SK-N-SH (cell line): ENCODE measurements around the gene ZSCAN12. TPM values are rescaled to one million over a fixed set of nuclear protein-coding genes. Genes with fewer than 3 reads are reported as not detected.

Experiments
- CTCF ChIA-PET: fragments of 300-600, 350-600 bp; formaldehyde crosslinking; extraction: SDS; loops from one replicate; lab custom pipeline; 2021; lab: Yijun Ruan, JAX
- POLR2A ChIA-PET: fragments of 350-600 bp; sonication (Branson Sonifier 250); formaldehyde crosslinking; extraction: SDS; loops from one replicate; lab custom pipeline; 2020; ENCODE audit warnings: antibody characterized with exemption, inconsistent platforms; lab: Yijun Ruan, JAX
- DNase-seq: peaks from one replicate; pipeline ENCODE4 v3.0.0; 2012
- H2AFZ ChIP-seq: fragments of 200-600 bp; sonication (generic); 2 replicates; pipeline ENCODE4 v1.8.1; 2016; ENCODE audit warnings: antibody characterized with exemption, mild to moderate bottlenecking, low read depth
- H3F3A ChIP-seq: fragments of 200-600 bp; sonication (generic); replicated peaks from 2 replicates; pipeline ENCODE3; 2016; ENCODE audit warnings: antibody characterized with exemption, mild to moderate bottlenecking; ENCODE audit not compliant: insufficient read depth
- H3K27ac ChIP-seq, 2 experiments: fragments of 200-500 bp in 1 of 2; fragments of 200-600 bp in 1 of 2; sonication (Bioruptor generic) in 1 of 2; sonication (generic), shearing (Covaris generic) in 1 of 2; 2 replicates each; pipeline versions ENCODE4 v1.5.1 to v1.6.1; 2014 to 2016; ENCODE audit warnings: low read depth in 2 of 2, inconsistent platforms in 1 of 2, low read length in 1 of 2, mild to moderate bottlenecking in 1 of 2, mixed read lengths in 1 of 2
- H3K27me3 ChIP-seq: fragments of 200-600 bp; sonication (generic), shearing (Covaris generic); 2 replicates; pipeline ENCODE4 v1.6.1; 2016; ENCODE audit warnings: mixed run types; ENCODE audit not compliant: insufficient read depth
- H3K36me3 ChIP-seq, 2 experiments: fragments of 200-500 bp in 1 of 2; fragments of 200-600 bp in 1 of 2; sonication (Bioruptor generic) in 1 of 2; sonication (generic) in 1 of 2; replicated peaks in 1 of 2; 2 replicates each; pipeline versions ENCODE3 to v1.5.1; 2014 to 2016; ENCODE audit warnings: low read length in 1 of 2, mild to moderate bottlenecking in 1 of 2; ENCODE audit not compliant: insufficient read depth in 2 of 2, control insufficient read depth in 1 of 2
- H3K4me1 ChIP-seq, 2 experiments: fragments of 200-500 bp in 1 of 2; fragments of 200-600 bp in 1 of 2; sonication (Bioruptor generic) in 1 of 2; sonication (generic), shearing (Covaris generic) in 1 of 2; 2 replicates each; pipeline versions ENCODE4 v1.5.1 to v1.6.1; 2014 to 2016; ENCODE audit warnings: low read depth in 1 of 2, low read length in 1 of 2, mixed run types in 1 of 2; ENCODE audit not compliant: insufficient read depth in 2 of 2, control insufficient read depth in 1 of 2
- H3K4me2 ChIP-seq: fragments of 200-600 bp; sonication (generic), shearing (Covaris generic); 2 replicates; pipeline ENCODE4 v1.6.1; 2017; ENCODE audit warnings: mixed run types
- H3K4me3 ChIP-seq, 2 experiments: fragments of 200-500 bp in 1 of 2; fragments of 200-600 bp in 1 of 2; sonication (Bioruptor generic) in 1 of 2; sonication (generic), shearing (Covaris generic) in 1 of 2; 2 replicates each; pipeline versions ENCODE4 v1.5.1 to v1.8.1; 2014 to 2016; ENCODE audit warnings: low read depth in 2 of 2, inconsistent platforms in 1 of 2, low read length in 1 of 2, mild to moderate bottlenecking in 1 of 2, mixed read lengths in 1 of 2, moderate library complexity in 1 of 2
- H3K79me2 ChIP-seq: fragments of 200-600 bp; sonication (generic); 2 replicates; pipeline ENCODE4 v1.8.1; 2017; ENCODE audit warnings: mild to moderate bottlenecking; ENCODE audit not compliant: insufficient read depth
- H3K9ac ChIP-seq: fragments of 200-600 bp; sonication (generic); 2 replicates; pipeline ENCODE4 v1.6.1; 2017; ENCODE audit warnings: mixed run types
- H3K9me2 ChIP-seq: fragments of 200-600 bp; sonication (generic); 2 replicates; pipeline ENCODE4 v1.6.1; 2017; ENCODE audit warnings: mixed run types
- H3K9me3 ChIP-seq: fragments of 200-600 bp; sonication (generic); 2 replicates; pipeline ENCODE4 v1.6.1; 2017; ENCODE audit warnings: mixed run types, mild to moderate bottlenecking, moderate library complexity
- H4K20me1 ChIP-seq: fragments of 200-600 bp; sonication (generic); 2 replicates; pipeline ENCODE4 v1.6.1; 2017; ENCODE audit warnings: mild to moderate bottlenecking, mixed run types; ENCODE audit not compliant: insufficient read depth
- ELF1 ChIP-seq: IDR thresholded peaks from 2 replicates; pipeline ENCODE4 v1.4.0; 2012
- EP300 ChIP-seq, 2 experiments: IDR thresholded peaks; 2 replicates each; pipeline versions ENCODE4 v1.4.0 to v1.6.1; 2012; ENCODE audit warnings: borderline replicate concordance in 1 of 2, low read depth in 1 of 2, low read length in 1 of 2
- EZH2phosphoT487 ChIP-seq: fragments of 200-600 bp; sonication (generic); IDR thresholded peaks from 2 replicates; pipeline ENCODE4 v1.6.1; 2017; ENCODE audit warnings: low read depth, mixed run types, mild to moderate bottlenecking, antibody characterized with exemption, moderate library complexity, borderline replicate concordance
- FOSL2 ChIP-seq: IDR thresholded peaks from 2 replicates; pipeline ENCODE4 v1.4.0; 2012; ENCODE audit warnings: low read depth, mild to moderate bottlenecking, moderate library complexity, borderline replicate concordance
- GATA2 ChIP-seq: sonication (generic); formaldehyde crosslinking; IDR thresholded peaks from 2 replicates; pipeline ENCODE4 v1.5.0; 2020; ENCODE audit warnings: mild to moderate bottlenecking, missing genetic modification reagents
- JUND ChIP-seq: IDR thresholded peaks from 2 replicates; pipeline ENCODE4 v1.4.0; 2012
- MXI1 ChIP-seq: IDR thresholded peaks from 2 replicates; pipeline ENCODE4 v1.6.1; 2012; ENCODE audit warnings: mild to moderate bottlenecking, low read depth, low read length, improper control_type of control experiment
- NFIC ChIP-seq: IDR thresholded peaks from 2 replicates; pipeline ENCODE4 v1.4.0; 2012; ENCODE audit warnings: borderline replicate concordance
- RXRA ChIP-seq: IDR thresholded peaks from 2 replicates; pipeline ENCODE4 v1.4.0; 2012; ENCODE audit warnings: low read depth, mild to moderate bottlenecking, borderline replicate concordance
- YY1 ChIP-seq: IDR thresholded peaks from 2 replicates; pipeline ENCODE4 v1.4.0; 2012; ENCODE audit warnings: low read depth, mild to moderate bottlenecking
- WGBS: methylation state at CpG from one replicate; pipeline ENCODE4 v1.1.6; 2017; ENCODE audit warnings: low lambda C conversion rate; 5-methylcytosine and 5-hydroxymethylcytosine counted together
- polyA plus RNA-seq, 3 experiments: library from polyadenylated mRNA; depleted of rRNA; stranded (reverse); fragments of >200 nt; gene quantifications; 2 replicates each; pipeline ENCODE4 v1.2.3, GENCODE V29; 2012
- TF ChIP-seq, protein P1 (sequence below): IDR thresholded peaks from 2 replicates; pipeline ENCODE4 v1.6.1; 2012; ENCODE audit warnings: mild to moderate bottlenecking, low read depth, low read length, moderate library complexity
- TF ChIP-seq, protein P2 (sequence below): IDR thresholded peaks from 2 replicates; pipeline ENCODE4 v1.4.0; 2012; ENCODE audit warnings: low read depth, borderline replicate concordance
- TF ChIP-seq, protein P3 (sequence below): IDR thresholded peaks from 2 replicates; pipeline ENCODE4; 2012
- TF ChIP-seq, protein P4 (sequence below): IDR thresholded peaks from 2 replicates; pipeline ENCODE4 v1.4.0; 2012; ENCODE audit warnings: low read depth, borderline replicate concordance

The ZSCAN12 gene
- polyA plus RNA-seq, 1 of the 3 experiments (the other 2 are of a cell fraction) = 1.6 TPM

DNA sequence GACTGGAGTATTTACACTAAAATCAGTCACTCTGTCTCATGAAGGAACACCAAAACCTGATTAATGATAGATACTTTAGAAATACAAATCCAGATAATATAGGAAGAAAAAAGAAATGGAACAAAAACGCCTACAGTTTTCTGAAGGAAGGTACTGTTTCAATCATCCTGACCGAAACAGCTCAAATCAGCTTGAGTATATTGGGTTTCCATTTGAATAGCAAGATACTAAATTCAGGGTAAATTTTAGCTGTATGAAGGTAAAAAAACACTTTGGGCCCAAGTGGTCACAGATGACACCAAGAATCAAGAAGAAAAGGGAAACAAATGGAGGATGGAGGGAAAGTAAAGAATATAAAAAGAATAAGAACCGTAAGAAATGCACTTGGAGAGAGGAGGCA lies 36.9 kb upstream of the ZSCAN12 start:
- no peak overlapping the region for H3K4me2 ChIP-seq
- peaks cover 15 to 37% of the 10 kb centered on the region in 2 experiments for H3K36me3 ChIP-seq
- no peaks in the 10 kb centered on the region for H3K9me2 ChIP-seq
- H3K4me1 ChIP-seq = no peaks in the 10 kb centered on the region
- H3K27ac ChIP-seq = no peak overlapping the region
- DNase-seq = no peak
- H3K27me3 ChIP-seq = no peaks in the 10 kb centered on the region
- CTCF ChIA-PET = interaction anchor here (0.9 kb wide), 1 partner anchor 493 kb away, joined by 3 read pairs; no protein-coding TSS in a partner anchor
- H3K79me2 ChIP-seq = no peaks in the 10 kb centered on the region; the same call in 1 of the 2 replicates
- peaks cover 1% of the 10 kb centered on the region for H3F3A ChIP-seq
- H2AFZ ChIP-seq = no peak overlapping the region
- WGBS = 86% methylated on average over 3 of the region's 3 CpGs
- no peak overlapping the region for H3K4me3 ChIP-seq
- no peak overlapping the region for H3K9ac ChIP-seq
- TF ChIP-seq GATA2 (CRISPR knock-in tag) = no peak
- TF ChIP-seq EP300 (IDR thresholded peaks at IDR 0.05; ENCODE audit: borderline replicate concordance in 1 of 2, low read depth in 1 of 2, low read length in 1 of 2) = no peak
- TF ChIP-seq EZH2phosphoT487 = no peak
- TF ChIP-seq, protein P1, sequence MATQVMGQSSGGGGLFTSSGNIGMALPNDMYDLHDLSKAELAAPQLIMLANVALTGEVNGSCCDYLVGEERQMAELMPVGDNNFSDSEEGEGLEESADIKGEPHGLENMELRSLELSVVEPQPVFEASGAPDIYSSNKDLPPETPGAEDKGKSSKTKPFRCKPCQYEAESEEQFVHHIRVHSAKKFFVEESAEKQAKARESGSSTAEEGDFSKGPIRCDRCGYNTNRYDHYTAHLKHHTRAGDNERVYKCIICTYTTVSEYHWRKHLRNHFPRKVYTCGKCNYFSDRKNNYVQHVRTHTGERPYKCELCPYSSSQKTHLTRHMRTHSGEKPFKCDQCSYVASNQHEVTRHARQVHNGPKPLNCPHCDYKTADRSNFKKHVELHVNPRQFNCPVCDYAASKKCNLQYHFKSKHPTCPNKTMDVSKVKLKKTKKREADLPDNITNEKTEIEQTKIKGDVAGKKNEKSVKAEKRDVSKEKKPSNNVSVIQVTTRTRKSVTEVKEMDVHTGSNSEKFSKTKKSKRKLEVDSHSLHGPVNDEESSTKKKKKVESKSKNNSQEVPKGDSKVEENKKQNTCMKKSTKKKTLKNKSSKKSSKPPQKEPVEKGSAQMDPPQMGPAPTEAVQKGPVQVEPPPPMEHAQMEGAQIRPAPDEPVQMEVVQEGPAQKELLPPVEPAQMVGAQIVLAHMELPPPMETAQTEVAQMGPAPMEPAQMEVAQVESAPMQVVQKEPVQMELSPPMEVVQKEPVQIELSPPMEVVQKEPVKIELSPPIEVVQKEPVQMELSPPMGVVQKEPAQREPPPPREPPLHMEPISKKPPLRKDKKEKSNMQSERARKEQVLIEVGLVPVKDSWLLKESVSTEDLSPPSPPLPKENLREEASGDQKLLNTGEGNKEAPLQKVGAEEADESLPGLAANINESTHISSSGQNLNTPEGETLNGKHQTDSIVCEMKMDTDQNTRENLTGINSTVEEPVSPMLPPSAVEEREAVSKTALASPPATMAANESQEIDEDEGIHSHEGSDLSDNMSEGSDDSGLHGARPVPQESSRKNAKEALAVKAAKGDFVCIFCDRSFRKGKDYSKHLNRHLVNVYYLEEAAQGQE = no peak
- no peak for TF ChIP-seq MXI1
- TF ChIP-seq RXRA = no peak
- TF ChIP-seq FOSL2 = no peak
- no peak for TF ChIP-seq ELF1
- TF ChIP-seq, protein P2, sequence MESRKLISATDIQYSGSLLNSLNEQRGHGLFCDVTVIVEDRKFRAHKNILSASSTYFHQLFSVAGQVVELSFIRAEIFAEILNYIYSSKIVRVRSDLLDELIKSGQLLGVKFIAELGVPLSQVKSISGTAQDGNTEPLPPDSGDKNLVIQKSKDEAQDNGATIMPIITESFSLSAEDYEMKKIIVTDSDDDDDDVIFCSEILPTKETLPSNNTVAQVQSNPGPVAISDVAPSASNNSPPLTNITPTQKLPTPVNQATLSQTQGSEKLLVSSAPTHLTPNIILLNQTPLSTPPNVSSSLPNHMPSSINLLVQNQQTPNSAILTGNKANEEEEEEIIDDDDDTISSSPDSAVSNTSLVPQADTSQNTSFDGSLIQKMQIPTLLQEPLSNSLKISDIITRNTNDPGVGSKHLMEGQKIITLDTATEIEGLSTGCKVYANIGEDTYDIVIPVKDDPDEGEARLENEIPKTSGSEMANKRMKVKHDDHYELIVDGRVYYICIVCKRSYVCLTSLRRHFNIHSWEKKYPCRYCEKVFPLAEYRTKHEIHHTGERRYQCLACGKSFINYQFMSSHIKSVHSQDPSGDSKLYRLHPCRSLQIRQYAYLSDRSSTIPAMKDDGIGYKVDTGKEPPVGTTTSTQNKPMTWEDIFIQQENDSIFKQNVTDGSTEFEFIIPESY = no peak
- TF ChIP-seq, protein P3, sequence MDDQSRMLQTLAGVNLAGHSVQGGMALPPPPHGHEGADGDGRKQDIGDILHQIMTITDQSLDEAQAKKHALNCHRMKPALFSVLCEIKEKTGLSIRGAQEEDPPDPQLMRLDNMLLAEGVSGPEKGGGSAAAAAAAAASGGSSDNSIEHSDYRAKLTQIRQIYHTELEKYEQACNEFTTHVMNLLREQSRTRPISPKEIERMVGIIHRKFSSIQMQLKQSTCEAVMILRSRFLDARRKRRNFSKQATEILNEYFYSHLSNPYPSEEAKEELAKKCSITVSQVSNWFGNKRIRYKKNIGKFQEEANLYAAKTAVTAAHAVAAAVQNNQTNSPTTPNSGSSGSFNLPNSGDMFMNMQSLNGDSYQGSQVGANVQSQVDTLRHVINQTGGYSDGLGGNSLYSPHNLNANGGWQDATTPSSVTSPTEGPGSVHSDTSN = no peak
- TF ChIP-seq, protein P4, sequence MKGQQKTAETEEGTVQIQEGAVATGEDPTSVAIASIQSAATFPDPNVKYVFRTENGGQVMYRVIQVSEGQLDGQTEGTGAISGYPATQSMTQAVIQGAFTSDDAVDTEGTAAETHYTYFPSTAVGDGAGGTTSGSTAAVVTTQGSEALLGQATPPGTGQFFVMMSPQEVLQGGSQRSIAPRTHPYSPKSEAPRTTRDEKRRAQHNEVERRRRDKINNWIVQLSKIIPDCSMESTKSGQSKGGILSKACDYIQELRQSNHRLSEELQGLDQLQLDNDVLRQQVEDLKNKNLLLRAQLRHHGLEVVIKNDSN = no peak
- TF ChIP-seq JUND = no peak
- TF ChIP-seq NFIC = no peak
- no peak for TF ChIP-seq YY1
- TF ChIP-seq, all 33 proteins: peak for 0
- Histone ChIP-seq H4K20me1 (no peaks in the 10 kb centered on the region), H3K9me3 (no peaks in the 10 kb centered on the region)
- POLR2A ChIA-PET = no interaction called here
